WTC11 (cell line): Measurements from ENCODE around the gene SMOC2. TPM values are rescaled to one million over a fixed set of nuclear protein-coding genes. Genes with fewer than 3 reads are reported as not detected.

ENCODE experiments used
- ATAC-seq: fragments of 200-7000 bp; cut with Tn5 transposase; 2 replicates; pipeline ENCODE4 v1.10.0; 2021; ENCODE audit warnings: mild to moderate bottlenecking, moderate library complexity
- CTCF ChIA-PET: fragments of 300-600 bp; sonication (Branson Sonifier 250); formaldehyde crosslinking; loops from one replicate; lab custom pipeline; 2021; ENCODE audit warnings: antibody characterized with exemption; lab: Charles Lee
- POLR2A ChIA-PET: fragments of 350-600 bp; sonication (Branson Sonifier 250); formaldehyde crosslinking; loops from one replicate; lab custom pipeline; 2021; ENCODE audit warnings: antibody characterized with exemption; lab: Charles Lee
- DNase-seq: peaks from one replicate; pipeline ENCODE4 v3.0.0; 2021; ENCODE audit warnings: low spot score
- H3K27ac Mint-ChIP-seq: 2 replicates; pipeline ENCODE4 v1.8.0; 2021; ENCODE audit warnings: mixed read lengths
- H3K27me3 Mint-ChIP-seq: 2 replicates; pipeline ENCODE4 v1.8.0; 2021; ENCODE audit warnings: low read depth, mild to moderate bottlenecking, moderate library complexity, mixed read lengths
- H3K36me3 Mint-ChIP-seq: 2 replicates; pipeline ENCODE4 v1.8.0; 2021; ENCODE audit warnings: mixed read lengths
- H3K4me1 Mint-ChIP-seq: 2 replicates; pipeline ENCODE4 v1.8.0; 2022; ENCODE audit warnings: mixed read lengths
- H3K4me3 Mint-ChIP-seq: 2 replicates; pipeline ENCODE4 v1.8.0; 2021; ENCODE audit warnings: mild to moderate bottlenecking, moderate library complexity, mixed read lengths
- H3K9me3 Mint-ChIP-seq: 2 replicates; pipeline ENCODE4 v1.8.0; 2021; ENCODE audit warnings: mixed read lengths
- AR ChIP-seq: fragments of 250-450 bp; sonication (Bioruptor Pico); IDR thresholded peaks from 2 replicates; pipeline ENCODE4 v1.9.0; 2021; ENCODE audit warnings: mild to moderate bottlenecking
- ATF3 ChIP-seq: sonication (generic); formaldehyde crosslinking; conservative IDR thresholded peaks from 2 replicates; pipeline ENCODE4 v1.8.1; 2022; ENCODE audit warnings: mild to moderate bottlenecking, missing genetic modification reagents
- HMGXB4 ChIP-seq: sonication (generic); formaldehyde crosslinking; IDR thresholded peaks from 2 replicates; pipeline ENCODE4 v1.8.1; 2023; ENCODE audit warnings: mild to moderate bottlenecking, moderate library complexity, missing genetic modification reagents
- IRF2 ChIP-seq: sonication (generic); formaldehyde crosslinking; IDR thresholded peaks from 2 replicates; pipeline ENCODE4 v1.8.0; 2022; ENCODE audit warnings: low read depth, missing genetic modification reagents, borderline replicate concordance
- JUN ChIP-seq: sonication (generic); formaldehyde crosslinking; IDR thresholded peaks from 2 replicates; pipeline ENCODE4 v1.8.0; 2023; ENCODE audit warnings: mild to moderate bottlenecking, missing genetic modification reagents
- MAX ChIP-seq: sonication (generic); formaldehyde crosslinking; IDR thresholded peaks from 2 replicates; pipeline ENCODE4 v1.8.0; 2022; ENCODE audit warnings: mild to moderate bottlenecking, missing genetic modification reagents
- PRRX2 ChIP-seq: fragments of 250-450 bp; sonication (Bioruptor Pico); IDR thresholded peaks from 2 replicates; pipeline ENCODE4 v1.8.0; 2021; ENCODE audit warnings: mild to moderate bottlenecking
- RORB ChIP-seq: fragments of 250-450 bp; sonication (Bioruptor Pico); IDR thresholded peaks from 2 replicates; pipeline ENCODE4 v1.9.0; 2021; ENCODE audit warnings: mild to moderate bottlenecking
- TCF7 ChIP-seq: sonication (generic); formaldehyde crosslinking; IDR thresholded peaks from 2 replicates; pipeline ENCODE4 v1.8.0; 2022; ENCODE audit warnings: mild to moderate bottlenecking, low read depth, missing genetic modification reagents, moderate library complexity
- ZBTB43 ChIP-seq: sonication (generic); formaldehyde crosslinking; IDR thresholded peaks from 2 replicates; pipeline ENCODE4 v1.8.1; 2023; ENCODE audit warnings: mild to moderate bottlenecking, missing genetic modification reagents
- ZNF219 ChIP-seq: sonication (generic); formaldehyde crosslinking; IDR thresholded peaks from 2 replicates; pipeline ENCODE4 v1.8.0; 2023; ENCODE audit warnings: missing genetic modification reagents, mild to moderate bottlenecking, borderline replicate concordance
- ZNF232 ChIP-seq: sonication (generic); formaldehyde crosslinking; IDR thresholded peaks from 2 replicates; pipeline ENCODE4 v1.8.0; 2022; ENCODE audit warnings: mild to moderate bottlenecking, missing genetic modification reagents
- ZNF317 ChIP-seq: sonication (generic); formaldehyde crosslinking; IDR thresholded peaks from 2 replicates; pipeline ENCODE4 v1.8.1; 2023; ENCODE audit warnings: low read depth, mild to moderate bottlenecking, moderate library complexity, missing genetic modification reagents, borderline replicate concordance
- ZNF396 ChIP-seq: fragments of 250-450 bp; sonication (Bioruptor Pico); IDR thresholded peaks from 2 replicates; pipeline ENCODE4 v1.8.0; 2021; ENCODE audit warnings: mild to moderate bottlenecking, moderate library complexity, borderline replicate concordance
- ZNF416 ChIP-seq: fragments of 250-450 bp; sonication (Bioruptor Pico); IDR thresholded peaks from 2 replicates; pipeline ENCODE4 v1.9.0; 2021; ENCODE audit warnings: mild to moderate bottlenecking, inconsistent platforms
- total RNA-seq: library from RNA; stranded (reverse); gene quantifications from 3 replicates; pipeline ENCODE4 v1.2.3, GENCODE V29; 2021
- TF ChIP-seq, protein P1 (sequence below): sonication (generic); formaldehyde crosslinking; IDR thresholded peaks from 2 replicates; pipeline ENCODE4 v1.8.1; 2023; ENCODE audit warnings: mild to moderate bottlenecking, missing genetic modification reagents, borderline replicate concordance
- TF ChIP-seq, protein P2 (sequence below): sonication (generic); formaldehyde crosslinking; IDR thresholded peaks from 2 replicates; pipeline ENCODE4 v1.8.1; 2022; ENCODE audit warnings: low read depth, missing genetic modification reagents, borderline replicate concordance
- TF ChIP-seq, protein P3 (sequence below): sonication (generic); formaldehyde crosslinking; IDR thresholded peaks from 2 replicates; pipeline ENCODE4 v1.8.1; 2022; ENCODE audit warnings: low read depth, mild to moderate bottlenecking, moderate library complexity, missing genetic modification reagents, borderline replicate concordance

The SMOC2 gene
- total RNA-seq, 1 experiment from 2014 or later = 3.9 TPM

DNA sequence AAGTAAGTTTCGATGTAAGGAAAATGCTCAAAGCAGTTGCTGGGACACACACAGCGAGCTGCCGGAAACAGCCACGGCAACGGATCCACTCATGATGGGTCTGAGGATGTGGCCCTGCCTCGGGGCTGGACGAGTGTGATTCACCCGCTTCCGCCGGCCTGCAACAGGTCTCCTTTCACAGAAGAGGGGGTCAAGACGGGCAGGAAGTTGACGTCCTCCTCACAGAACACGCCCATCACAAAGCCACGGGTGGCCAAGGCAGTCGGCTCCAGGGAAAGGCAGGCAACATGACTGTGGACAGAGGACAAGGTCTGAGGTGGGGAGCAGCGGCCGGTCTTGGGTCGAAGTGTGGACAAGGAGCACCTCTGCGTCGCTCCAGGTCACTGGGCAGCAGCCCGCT is 29.9 kb upstream of the SMOC2 start:
- ATAC-seq = no peak

DNA sequence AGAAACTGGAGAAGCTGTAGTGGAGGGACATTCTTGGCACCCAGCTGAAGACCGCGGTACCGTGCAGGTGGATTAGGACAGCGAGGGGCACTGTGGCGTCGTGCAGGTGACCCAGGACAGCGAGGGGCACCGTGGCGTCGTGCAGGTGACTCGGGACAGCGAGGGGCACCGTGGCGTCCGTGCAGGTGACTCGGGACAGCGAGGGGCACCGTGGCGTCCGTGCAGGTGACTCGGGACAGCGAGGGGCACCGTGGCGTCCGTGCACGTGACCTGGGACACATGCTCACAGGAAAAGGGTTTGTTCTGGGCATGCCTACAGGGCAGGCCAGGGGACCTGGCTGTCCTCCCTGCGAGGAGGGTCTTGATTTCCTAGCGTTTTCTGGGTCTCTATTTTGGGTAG is 29.2 kb upstream of the SMOC2 start:
- Mint-ChIP-seq H3K4me3 (no peak overlapping the region), H3K4me1 (no peaks in the 10 kb centered on the region), H3K36me3 (no peaks in the 10 kb centered on the region), H3K27me3 (no peaks in the 10 kb centered on the region), H3K9me3 (peaks cover 4% of the 10 kb centered on the region; the same call in 1 of the 2 replicates), H3K27ac (no peak overlapping the region)
- ChIA-PET CTCF (no interaction called here), POLR2A (no interaction called here)
- DNase-seq = no peak
- ATAC-seq = no peak
- TF ChIP-seq ZNF219 (CRISPR knock-in tag) (no peak), ZNF317 (CRISPR knock-in tag) (no peak), HMGXB4 (CRISPR knock-in tag) (no peak), PRRX2 (CRISPR knock-in tag) (no peak), RORB (CRISPR knock-in tag) (no peak), MAX (CRISPR knock-in tag) (no peak), ZNF396 (no peak), IRF2 (CRISPR knock-in tag) (no peak), ZNF416 (no peak)
- TF ChIP-seq, protein P1, sequence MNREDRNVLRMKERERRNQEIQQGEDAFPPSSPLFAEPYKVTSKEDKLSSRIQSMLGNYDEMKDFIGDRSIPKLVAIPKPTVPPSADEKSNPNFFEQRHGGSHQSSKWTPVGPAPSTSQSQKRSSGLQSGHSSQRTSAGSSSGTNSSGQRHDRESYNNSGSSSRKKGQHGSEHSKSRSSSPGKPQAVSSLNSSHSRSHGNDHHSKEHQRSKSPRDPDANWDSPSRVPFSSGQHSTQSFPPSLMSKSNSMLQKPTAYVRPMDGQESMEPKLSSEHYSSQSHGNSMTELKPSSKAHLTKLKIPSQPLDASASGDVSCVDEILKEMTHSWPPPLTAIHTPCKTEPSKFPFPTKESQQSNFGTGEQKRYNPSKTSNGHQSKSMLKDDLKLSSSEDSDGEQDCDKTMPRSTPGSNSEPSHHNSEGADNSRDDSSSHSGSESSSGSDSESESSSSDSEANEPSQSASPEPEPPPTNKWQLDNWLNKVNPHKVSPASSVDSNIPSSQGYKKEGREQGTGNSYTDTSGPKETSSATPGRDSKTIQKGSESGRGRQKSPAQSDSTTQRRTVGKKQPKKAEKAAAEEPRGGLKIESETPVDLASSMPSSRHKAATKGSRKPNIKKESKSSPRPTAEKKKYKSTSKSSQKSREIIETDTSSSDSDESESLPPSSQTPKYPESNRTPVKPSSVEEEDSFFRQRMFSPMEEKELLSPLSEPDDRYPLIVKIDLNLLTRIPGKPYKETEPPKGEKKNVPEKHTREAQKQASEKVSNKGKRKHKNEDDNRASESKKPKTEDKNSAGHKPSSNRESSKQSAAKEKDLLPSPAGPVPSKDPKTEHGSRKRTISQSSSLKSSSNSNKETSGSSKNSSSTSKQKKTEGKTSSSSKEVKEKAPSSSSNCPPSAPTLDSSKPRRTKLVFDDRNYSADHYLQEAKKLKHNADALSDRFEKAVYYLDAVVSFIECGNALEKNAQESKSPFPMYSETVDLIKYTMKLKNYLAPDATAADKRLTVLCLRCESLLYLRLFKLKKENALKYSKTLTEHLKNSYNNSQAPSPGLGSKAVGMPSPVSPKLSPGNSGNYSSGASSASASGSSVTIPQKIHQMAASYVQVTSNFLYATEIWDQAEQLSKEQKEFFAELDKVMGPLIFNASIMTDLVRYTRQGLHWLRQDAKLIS = no peak

More for the DNA sequence above, 29.9 kb upstream of the SMOC2 start:
- Mint-ChIP-seq H3K36me3 (no peaks in the 10 kb centered on the region), H3K9me3 (peaks cover 4% of the 10 kb centered on the region; the same call in 1 of the 2 replicates)
- POLR2A ChIA-PET = no interaction called here
- TF ChIP-seq ATF3 (CRISPR knock-in tag) = no peak
- TF ChIP-seq JUN = no peak
- TF ChIP-seq, protein P2, sequence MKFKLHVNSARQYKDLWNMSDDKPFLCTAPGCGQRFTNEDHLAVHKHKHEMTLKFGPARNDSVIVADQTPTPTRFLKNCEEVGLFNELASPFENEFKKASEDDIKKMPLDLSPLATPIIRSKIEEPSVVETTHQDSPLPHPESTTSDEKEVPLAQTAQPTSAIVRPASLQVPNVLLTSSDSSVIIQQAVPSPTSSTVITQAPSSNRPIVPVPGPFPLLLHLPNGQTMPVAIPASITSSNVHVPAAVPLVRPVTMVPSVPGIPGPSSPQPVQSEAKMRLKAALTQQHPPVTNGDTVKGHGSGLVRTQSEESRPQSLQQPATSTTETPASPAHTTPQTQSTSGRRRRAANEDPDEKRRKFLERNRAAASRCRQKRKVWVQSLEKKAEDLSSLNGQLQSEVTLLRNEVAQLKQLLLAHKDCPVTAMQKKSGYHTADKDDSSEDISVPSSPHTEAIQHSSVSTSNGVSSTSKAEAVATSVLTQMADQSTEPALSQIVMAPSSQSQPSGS (CRISPR knock-in tag) = no peak
- TF ChIP-seq TCF7 (CRISPR knock-in tag) = no peak
- no peak for TF ChIP-seq ZNF232
- TF ChIP-seq AR = no peak
- TF ChIP-seq ZNF416 = no peak
- TF ChIP-seq, protein P3, sequence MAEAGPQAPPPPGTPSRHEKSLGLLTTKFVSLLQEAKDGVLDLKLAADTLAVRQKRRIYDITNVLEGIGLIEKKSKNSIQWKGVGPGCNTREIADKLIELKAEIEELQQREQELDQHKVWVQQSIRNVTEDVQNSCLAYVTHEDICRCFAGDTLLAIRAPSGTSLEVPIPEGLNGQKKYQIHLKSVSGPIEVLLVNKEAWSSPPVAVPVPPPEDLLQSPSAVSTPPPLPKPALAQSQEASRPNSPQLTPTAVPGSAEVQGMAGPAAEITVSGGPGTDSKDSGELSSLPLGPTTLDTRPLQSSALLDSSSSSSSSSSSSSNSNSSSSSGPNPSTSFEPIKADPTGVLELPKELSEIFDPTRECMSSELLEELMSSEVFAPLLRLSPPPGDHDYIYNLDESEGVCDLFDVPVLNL = no peak
- TF ChIP-seq ZBTB43 = no peak
- TF ChIP-seq, all 79 proteins: peak for 0
- Mint-ChIP-seq H3K4me1 (no peaks in the 10 kb centered on the region), H3K27ac (no peak overlapping the region), H3K4me3 (no peak overlapping the region), H3K27me3 (no peaks in the 10 kb centered on the region)
- no peak for DNase-seq
- CTCF ChIA-PET = no interaction called here
